C4-2B (cell line): ENCODE results near the gene RASGRF2.

ENCODE experiments used
- CTCF ChIP-seq: fragments of 450-650 bp; conservative IDR thresholded peaks from 2 replicates; pipeline ENCODE4 v1.5.1; 2017; ENCODE audit warnings: mild to moderate bottlenecking
- ZFX ChIP-seq: fragments of 450-650 bp; IDR thresholded peaks from 2 replicates; pipeline ENCODE4 v1.6.1; 2017

- TF ChIP-seq CTCF (no peak), ZFX (no peak)
Measured at GRCh38 chr5:80936881-80937280, 23.3 kb upstream of the RASGRF2 start.
